Spleen (tissue), 11 donors: Measurements from ENCODE around the gene YPEL3. TPM values are rescaled to one million over a fixed set of nuclear protein-coding genes. Genes with fewer than 3 reads are reported as not detected.

Source experiments
- DNase-seq: peaks from one replicate; pipeline ENCODE4 v3.0.0-alpha.2; 2020
- H3K27ac ChIP-seq, 8 donors: fragments of 200-600 bp; sonication (generic) in 7 of 8; 1 replicate in 4 of 8; 2 replicates in 4 of 8; pipeline versions ENCODE4 v1.5.0 to v1.8.0; 2016 to 2021; ENCODE audit warnings: inconsistent platforms in 4 of 8, mild to moderate bottlenecking in 4 of 8, moderate library complexity in 1 of 8
- H3K27me3 ChIP-seq, 7 donors: fragments of 200-600 bp; sonication (generic) in 6 of 7; replicated peaks in 1 of 7; 1 replicate in 4 of 7; 2 replicates in 3 of 7; pipeline versions ENCODE4 v1.5.0 to v1.8.0; 2016 to 2021; ENCODE audit warnings: inconsistent platforms in 3 of 7, mild to moderate bottlenecking in 1 of 7
- H3K36me3 ChIP-seq, 6 donors: fragments of 200-600 bp; sonication (generic) in 5 of 6; 1 replicate in 4 of 6; 2 replicates in 2 of 6; pipeline versions ENCODE4 v1.5.0 to v1.8.0; 2016 to 2021; ENCODE audit warnings: inconsistent platforms in 2 of 6
- H3K4me1 ChIP-seq, 6 donors: fragments of 200-600 bp; sonication (generic) in 5 of 6; 1 replicate in 3 of 6; 2 replicates in 3 of 6; pipeline versions ENCODE4 v1.5.0 to v1.8.0; 2016 to 2021; ENCODE audit warnings: inconsistent platforms in 3 of 6
- H3K4me3 ChIP-seq, 8 donors: fragments of 200-600 bp; sonication (generic) in 7 of 8; 1 replicate in 4 of 8; 2 replicates in 4 of 8; pipeline versions ENCODE4 v1.5.0 to v1.8.0; 2016 to 2021; ENCODE audit warnings: inconsistent platforms in 4 of 8, mild to moderate bottlenecking in 4 of 8, moderate library complexity in 2 of 8
- H3K9me3 ChIP-seq, 8 donors: fragments of 200-600 bp; sonication (generic) in 7 of 8; 1 replicate in 4 of 8; 2 replicates in 4 of 8; pipeline versions ENCODE4 v1.5.0 to v1.8.0; 2016 to 2021; ENCODE audit warnings: inconsistent platforms in 4 of 8
- CTCF ChIP-seq, 11 experiments: fragments of 200-600 bp in 7 of 11; fragments of 450-650 bp in 4 of 11; sonication (generic) in 4 of 11; IDR thresholded peaks in 8 of 11; conservative IDR thresholded peaks in 3 of 11; 1 replicate in 7 of 11; 2 replicates in 4 of 11; pipeline versions ENCODE4 v1.4.0 to v1.8.0; 2016 to 2021; ENCODE audit warnings: antibody characterized with exemption in 11 of 11, inconsistent platforms in 4 of 11, mild to moderate bottlenecking in 1 of 11
- POLR2A ChIP-seq, 3 donors: fragments of 450-650 bp; IDR thresholded peaks; one replicate each; pipeline ENCODE4 v1.5.1; 2017; ENCODE audit warnings: antibody characterized with exemption in 3 of 3, mild to moderate bottlenecking in 1 of 3
- POLR2AphosphoS5 ChIP-seq, 3 donors: sonication (generic); formaldehyde crosslinking; IDR thresholded peaks; one replicate each; pipeline ENCODE4 v1.5.1; 2017; ENCODE audit warnings: antibody characterized with exemption in 3 of 3
- WGBS, 5 donors: extraction: QIAGEN DNeasy Blood & Tissue Kit in 3 of 5; methylation state at CpG; one replicate each; pipeline versions ENCODE4 v1.1.5 to v1.1.7; 2013 to 2018; 5-methylcytosine and 5-hydroxymethylcytosine counted together
- intact Hi-C: fragments of 100-400 bp; cut with DNase I; formaldehyde crosslinking; loops from one replicate; pipeline ENCODE4 v1.15.0; 2023; ENCODE audit warnings: low total_unique reads
- polyA plus RNA-seq, 3 donors: library from polyadenylated mRNA; stranded (reverse); fragments of 200-250 nt; gene quantifications; one replicate each; pipeline ENCODE4 v1.2.1, GENCODE V29; 2013
- total RNA-seq, 7 donors: library from RNA; depleted of rRNA in 3 of 7; stranded (reverse); fragments of >200 nt in 3 of 7; fragmentation: NEBNext Ultra II Directional in 4 of 7; extraction: Animal tissue kit (Norgen Biotek cat#: 25700) in 4 of 7; gene quantifications; one replicate each; pipeline versions ENCODE4 v1.1.0 to v1.2.1, GENCODE V29; 2016 to 2021
- donor health status: healthy with polysubstance abuse.
- donor health status: DM: no; HTN: no; CAD: no; lungs with moderate emphysema.
- donor health status: DM: no; HTN: no; CAD: no.
- donor health status: Bipolar disorder and iron deficiency.
- donor health status: healthy.
- donor health status: DM: no; HTN: no; CAD: no.
- donor health status: DM: yes; HTN: yes; CAD: no.

Gene YPEL3
- total and polyA plus RNA-seq, 10 donors: 108 to 234 (median 143) TPM

- H3K4me3 ChIP-seq: no peak overlapping the region
- intact Hi-C loops: no loop called here
Measured at GRCh38 chr16:30088237-30088831, 7.7 kb downstream of the YPEL3 start.

GRCh38 chr16:30087181-30087898 lies 8.7 kb downstream of the YPEL3 start:
- Histone ChIP-seq H3K9me3 (no peaks in the 10 kb centered on the region), H3K27ac (peak overlapping the region in 7 of 8 donors; percentile 36 to 85 (median 70)), H3K4me1 (peaks cover 9 to 74% (median 32%) of the 10 kb centered on the region in 6 donors), H3K27me3 (no peaks in the 10 kb centered on the region), H3K36me3 (peaks cover 6 to 47% (median 38%) of the 10 kb centered on the region in 6 donors), H3K4me3 (peak overlapping the region in 1 of 8 donors; percentile 19)
- intact Hi-C loops: no loop called here
- DNase-seq: peak; percentile 79
- 66 to 91% (median 79%) methylated on average over 11 of the region's 11 CpGs for WGBS, 5 donors
- TF ChIP-seq POLR2AphosphoS5 (IDR thresholded peaks at IDR 0.05) (peak in 2 of 3 donors; percentile 25 to 69), POLR2A (IDR thresholded peaks at IDR 0.05) (no peak), CTCF (IDR thresholded peaks at IDR 0.05 in 8 of 11, conservative IDR thresholded peaks at IDR 0.05 in 3 of 11) (no peak)

More at GRCh38 chr16:30088237-30088831, 7.7 kb downstream of the YPEL3 start:
- H3K27ac ChIP-seq: peak overlapping the region in 2 of 8 donors; percentile 77 to 85
- WGBS, 5 donors: 74 to 92% (median 88%) methylated on average over 7 to 10 of the region's 10 CpGs
- no peak for DNase-seq
- H3K27me3 ChIP-seq: no peaks in the 10 kb centered on the region
- H3K9me3 ChIP-seq: no peaks in the 10 kb centered on the region
- TF ChIP-seq CTCF (IDR thresholded peaks at IDR 0.05 in 8 of 11, conservative IDR thresholded peaks at IDR 0.05 in 3 of 11): no peak
- no peak for TF ChIP-seq POLR2AphosphoS5 (IDR thresholded peaks at IDR 0.05)
- TF ChIP-seq POLR2A (IDR thresholded peaks at IDR 0.05): no peak
- H3K4me1 ChIP-seq: peaks cover 19 to 84% (median 42%) of the 10 kb centered on the region in 6 donors
- peaks cover 6 to 43% (median 30%) of the 10 kb centered on the region in 6 donors for H3K36me3 ChIP-seq

DNA sequence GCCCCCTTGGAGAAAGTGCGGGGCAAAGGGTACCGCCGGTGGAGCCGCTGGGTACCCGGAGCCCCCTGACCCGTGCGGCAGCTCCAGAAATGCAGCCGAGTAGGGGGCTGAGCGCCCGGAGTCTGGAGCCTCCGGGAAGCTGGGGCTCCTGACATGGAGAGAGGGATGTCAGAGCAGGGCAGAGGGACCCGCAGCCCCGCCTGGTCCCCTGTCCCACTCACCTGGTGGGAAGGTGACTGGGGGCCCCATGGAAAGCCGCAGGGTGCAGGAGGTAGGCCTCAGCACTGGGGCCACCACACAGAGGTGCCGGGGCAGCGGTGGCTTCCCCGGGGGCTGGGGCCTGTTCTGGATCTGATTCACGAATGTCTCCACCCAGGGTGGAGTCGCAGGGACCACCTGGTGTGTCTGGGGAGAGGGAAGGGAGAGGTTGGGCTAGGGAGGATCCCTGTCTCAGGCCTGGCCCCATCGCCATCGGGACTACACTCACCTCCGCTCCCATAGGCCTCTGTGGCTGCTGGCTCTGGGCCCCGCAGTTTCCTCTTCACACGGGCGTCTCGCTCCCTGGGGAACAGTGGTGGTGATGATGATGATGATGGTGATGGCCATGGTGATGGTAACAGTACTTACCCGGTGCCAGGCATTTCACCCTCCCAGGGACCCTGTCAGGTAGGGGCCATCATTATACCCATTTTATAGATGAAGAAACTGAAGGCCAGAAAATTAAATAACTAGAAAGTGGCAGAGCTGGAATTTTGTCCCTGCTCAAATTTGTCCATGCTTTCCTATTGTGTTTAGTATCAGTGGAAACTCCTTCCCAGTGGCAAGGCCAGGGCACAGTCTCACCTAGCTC lies 9.5 kb downstream of the YPEL3 start:
- H3K4me1 ChIP-seq: peaks cover 6 to 66% (median 24%) of the 10 kb centered on the region in 6 donors
- WGBS, 5 donors: 80 to 89% (median 85%) methylated on average over 16 to 27 of the region's 27 CpGs
- no peaks in the 10 kb centered on the region for H3K27me3 ChIP-seq
- DNase-seq: no peak
- H3K27ac ChIP-seq: peak overlapping the region in 7 of 8 donors; percentile 36 to 85 (median 70)
- H3K4me3 ChIP-seq: peak overlapping the region in 1 of 8 donors; percentile 19
- TF ChIP-seq POLR2AphosphoS5 (IDR thresholded peaks at IDR 0.05) (peak in 1 of 3 donors; percentile 49), POLR2A (IDR thresholded peaks at IDR 0.05) (no peak)
- H3K9me3 ChIP-seq: no peaks in the 10 kb centered on the region
- intact Hi-C loops: no loop called here
- peaks cover 6 to 55% (median 46%) of the 10 kb centered on the region in 6 donors for H3K36me3 ChIP-seq

GRCh38 chr16:30085820-30086219 lies 10.2 kb downstream of the YPEL3 start:
- peak overlapping the region in 3 of 8 donors; percentile 75 to 85 (median 77) for H3K27ac ChIP-seq
- H3K27me3 ChIP-seq: no peaks in the 10 kb centered on the region
- peaks cover 6 to 62% (median 53%) of the 10 kb centered on the region in 6 donors for H3K36me3 ChIP-seq
- intact Hi-C loops: no loop called here
- DNase-seq: no peak
- H3K4me1 ChIP-seq: peaks cover under 1 to 59% (median 17%) of the 10 kb centered on the region in 6 donors
- WGBS, 5 donors: 77 to 91% (median 84%) methylated on average over 5 to 6 of the region's 6 CpGs
- no peak overlapping the region for H3K4me3 ChIP-seq
- H3K9me3 ChIP-seq: no peaks in the 10 kb centered on the region
- TF ChIP-seq POLR2AphosphoS5 (IDR thresholded peaks at IDR 0.05) (no peak), CTCF (IDR thresholded peaks at IDR 0.05 in 8 of 11, conservative IDR thresholded peaks at IDR 0.05 in 3 of 11) (no peak), POLR2A (IDR thresholded peaks at IDR 0.05) (no peak)
